ENCODE measurements around the gene RPUSD3. TPM values are rescaled to one million over a fixed set of nuclear protein-coding genes. Genes with fewer than 3 reads are reported as not detected.

The RPUSD3 gene
- total and polyA plus RNA-seq, 9 of the 15 experiments (the other 6 are each of a cell fraction or from before 2014, with no cell fraction given): 13.8 to 99.0 (median 59.3) TPM

DNA sequence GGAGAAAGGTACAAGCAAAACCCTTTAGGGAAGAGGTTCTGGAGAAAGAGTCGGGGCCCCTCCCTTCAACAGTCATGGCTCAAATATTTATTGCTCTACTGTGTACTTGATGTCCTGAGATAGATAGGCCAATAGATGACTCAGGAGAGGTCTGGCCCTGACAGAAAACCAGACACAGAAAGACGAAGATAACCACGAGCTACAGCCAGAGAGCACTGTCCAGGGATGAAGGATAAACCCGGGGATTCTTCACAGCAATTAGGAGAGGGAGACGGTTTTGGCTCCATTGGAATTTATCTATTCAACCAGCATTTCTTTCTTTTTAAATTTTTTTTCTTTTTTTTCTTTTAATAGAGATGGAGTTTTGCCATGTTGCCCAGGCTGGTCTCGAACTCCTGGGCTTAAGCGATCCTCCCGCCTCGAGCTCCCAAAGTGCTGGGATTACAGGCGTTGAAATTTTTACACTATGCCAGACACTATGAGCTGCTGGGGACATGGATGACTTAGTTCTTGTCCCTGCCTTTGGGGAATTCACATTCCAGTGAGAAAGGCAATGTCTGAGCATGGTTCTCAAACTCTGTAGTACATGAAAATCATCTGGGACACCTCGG, 40.9 kb upstream of the RPUSD3 start (continued):
- TF ChIP-seq, protein P1, sequence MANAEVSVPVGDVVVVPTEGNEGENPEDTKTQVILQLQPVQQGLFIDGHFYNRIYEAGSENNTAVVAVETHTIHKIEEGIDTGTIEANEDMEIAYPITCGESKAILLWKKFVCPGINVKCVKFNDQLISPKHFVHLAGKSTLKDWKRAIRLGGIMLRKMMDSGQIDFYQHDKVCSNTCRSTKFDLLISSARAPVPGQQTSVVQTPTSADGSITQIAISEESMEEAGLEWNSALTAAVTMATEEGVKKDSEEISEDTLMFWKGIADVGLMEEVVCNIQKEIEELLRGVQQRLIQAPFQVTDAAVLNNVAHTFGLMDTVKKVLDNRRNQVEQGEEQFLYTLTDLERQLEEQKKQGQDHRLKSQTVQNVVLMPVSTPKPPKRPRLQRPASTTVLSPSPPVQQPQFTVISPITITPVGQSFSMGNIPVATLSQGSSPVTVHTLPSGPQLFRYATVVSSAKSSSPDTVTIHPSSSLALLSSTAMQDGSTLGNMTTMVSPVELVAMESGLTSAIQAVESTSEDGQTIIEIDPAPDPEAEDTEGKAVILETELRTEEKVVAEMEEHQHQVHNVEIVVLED (CRISPR knock-in tag; IDR thresholded peaks at IDR 0.05): no peak
- TF ChIP-seq, protein P2, sequence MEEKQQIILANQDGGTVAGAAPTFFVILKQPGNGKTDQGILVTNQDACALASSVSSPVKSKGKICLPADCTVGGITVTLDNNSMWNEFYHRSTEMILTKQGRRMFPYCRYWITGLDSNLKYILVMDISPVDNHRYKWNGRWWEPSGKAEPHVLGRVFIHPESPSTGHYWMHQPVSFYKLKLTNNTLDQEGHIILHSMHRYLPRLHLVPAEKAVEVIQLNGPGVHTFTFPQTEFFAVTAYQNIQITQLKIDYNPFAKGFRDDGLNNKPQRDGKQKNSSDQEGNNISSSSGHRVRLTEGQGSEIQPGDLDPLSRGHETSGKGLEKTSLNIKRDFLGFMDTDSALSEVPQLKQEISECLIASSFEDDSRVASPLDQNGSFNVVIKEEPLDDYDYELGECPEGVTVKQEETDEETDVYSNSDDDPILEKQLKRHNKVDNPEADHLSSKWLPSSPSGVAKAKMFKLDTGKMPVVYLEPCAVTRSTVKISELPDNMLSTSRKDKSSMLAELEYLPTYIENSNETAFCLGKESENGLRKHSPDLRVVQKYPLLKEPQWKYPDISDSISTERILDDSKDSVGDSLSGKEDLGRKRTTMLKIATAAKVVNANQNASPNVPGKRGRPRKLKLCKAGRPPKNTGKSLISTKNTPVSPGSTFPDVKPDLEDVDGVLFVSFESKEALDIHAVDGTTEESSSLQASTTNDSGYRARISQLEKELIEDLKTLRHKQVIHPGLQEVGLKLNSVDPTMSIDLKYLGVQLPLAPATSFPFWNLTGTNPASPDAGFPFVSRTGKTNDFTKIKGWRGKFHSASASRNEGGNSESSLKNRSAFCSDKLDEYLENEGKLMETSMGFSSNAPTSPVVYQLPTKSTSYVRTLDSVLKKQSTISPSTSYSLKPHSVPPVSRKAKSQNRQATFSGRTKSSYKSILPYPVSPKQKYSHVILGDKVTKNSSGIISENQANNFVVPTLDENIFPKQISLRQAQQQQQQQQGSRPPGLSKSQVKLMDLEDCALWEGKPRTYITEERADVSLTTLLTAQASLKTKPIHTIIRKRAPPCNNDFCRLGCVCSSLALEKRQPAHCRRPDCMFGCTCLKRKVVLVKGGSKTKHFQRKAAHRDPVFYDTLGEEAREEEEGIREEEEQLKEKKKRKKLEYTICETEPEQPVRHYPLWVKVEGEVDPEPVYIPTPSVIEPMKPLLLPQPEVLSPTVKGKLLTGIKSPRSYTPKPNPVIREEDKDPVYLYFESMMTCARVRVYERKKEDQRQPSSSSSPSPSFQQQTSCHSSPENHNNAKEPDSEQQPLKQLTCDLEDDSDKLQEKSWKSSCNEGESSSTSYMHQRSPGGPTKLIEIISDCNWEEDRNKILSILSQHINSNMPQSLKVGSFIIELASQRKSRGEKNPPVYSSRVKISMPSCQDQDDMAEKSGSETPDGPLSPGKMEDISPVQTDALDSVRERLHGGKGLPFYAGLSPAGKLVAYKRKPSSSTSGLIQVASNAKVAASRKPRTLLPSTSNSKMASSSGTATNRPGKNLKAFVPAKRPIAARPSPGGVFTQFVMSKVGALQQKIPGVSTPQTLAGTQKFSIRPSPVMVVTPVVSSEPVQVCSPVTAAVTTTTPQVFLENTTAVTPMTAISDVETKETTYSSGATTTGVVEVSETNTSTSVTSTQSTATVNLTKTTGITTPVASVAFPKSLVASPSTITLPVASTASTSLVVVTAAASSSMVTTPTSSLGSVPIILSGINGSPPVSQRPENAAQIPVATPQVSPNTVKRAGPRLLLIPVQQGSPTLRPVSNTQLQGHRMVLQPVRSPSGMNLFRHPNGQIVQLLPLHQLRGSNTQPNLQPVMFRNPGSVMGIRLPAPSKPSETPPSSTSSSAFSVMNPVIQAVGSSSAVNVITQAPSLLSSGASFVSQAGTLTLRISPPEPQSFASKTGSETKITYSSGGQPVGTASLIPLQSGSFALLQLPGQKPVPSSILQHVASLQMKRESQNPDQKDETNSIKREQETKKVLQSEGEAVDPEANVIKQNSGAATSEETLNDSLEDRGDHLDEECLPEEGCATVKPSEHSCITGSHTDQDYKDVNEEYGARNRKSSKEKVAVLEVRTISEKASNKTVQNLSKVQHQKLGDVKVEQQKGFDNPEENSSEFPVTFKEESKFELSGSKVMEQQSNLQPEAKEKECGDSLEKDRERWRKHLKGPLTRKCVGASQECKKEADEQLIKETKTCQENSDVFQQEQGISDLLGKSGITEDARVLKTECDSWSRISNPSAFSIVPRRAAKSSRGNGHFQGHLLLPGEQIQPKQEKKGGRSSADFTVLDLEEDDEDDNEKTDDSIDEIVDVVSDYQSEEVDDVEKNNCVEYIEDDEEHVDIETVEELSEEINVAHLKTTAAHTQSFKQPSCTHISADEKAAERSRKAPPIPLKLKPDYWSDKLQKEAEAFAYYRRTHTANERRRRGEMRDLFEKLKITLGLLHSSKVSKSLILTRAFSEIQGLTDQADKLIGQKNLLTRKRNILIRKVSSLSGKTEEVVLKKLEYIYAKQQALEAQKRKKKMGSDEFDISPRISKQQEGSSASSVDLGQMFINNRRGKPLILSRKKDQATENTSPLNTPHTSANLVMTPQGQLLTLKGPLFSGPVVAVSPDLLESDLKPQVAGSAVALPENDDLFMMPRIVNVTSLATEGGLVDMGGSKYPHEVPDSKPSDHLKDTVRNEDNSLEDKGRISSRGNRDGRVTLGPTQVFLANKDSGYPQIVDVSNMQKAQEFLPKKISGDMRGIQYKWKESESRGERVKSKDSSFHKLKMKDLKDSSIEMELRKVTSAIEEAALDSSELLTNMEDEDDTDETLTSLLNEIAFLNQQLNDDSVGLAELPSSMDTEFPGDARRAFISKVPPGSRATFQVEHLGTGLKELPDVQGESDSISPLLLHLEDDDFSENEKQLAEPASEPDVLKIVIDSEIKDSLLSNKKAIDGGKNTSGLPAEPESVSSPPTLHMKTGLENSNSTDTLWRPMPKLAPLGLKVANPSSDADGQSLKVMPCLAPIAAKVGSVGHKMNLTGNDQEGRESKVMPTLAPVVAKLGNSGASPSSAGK (IDR thresholded peaks at IDR 0.05): peak; percentile 64
- TF ChIP-seq, protein P3, sequence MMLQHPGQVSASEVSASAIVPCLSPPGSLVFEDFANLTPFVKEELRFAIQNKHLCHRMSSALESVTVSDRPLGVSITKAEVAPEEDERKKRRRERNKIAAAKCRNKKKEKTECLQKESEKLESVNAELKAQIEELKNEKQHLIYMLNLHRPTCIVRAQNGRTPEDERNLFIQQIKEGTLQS (IDR thresholded peaks at IDR 0.05): peak; percentile 83
- TF ChIP-seq, protein P3 (CRISPR knock-in tag; conservative IDR thresholded peaks at IDR 0.05): peak; percentile 80
- TF ChIP-seq CBX2 (IDR thresholded peaks at IDR 0.05; ENCODE audit: insufficient read depth, low read length, poor library complexity, severe bottlenecking) (no peak), TCF7L2 (IDR thresholded peaks at IDR 0.05; ENCODE audit: low read depth, low read length) (no peak), ARHGAP35 (IDR thresholded peaks at IDR 0.05; ENCODE audit: partially characterized antibody) (no peak), YY1 (IDR thresholded peaks at IDR 0.05; ENCODE audit: borderline replicate concordance in 1 of 3, control insufficient read depth in 1 of 3, extremely low read depth in 1 of 3, insufficient read depth in 3 of 3, insufficient read length in 1 of 3, insufficient replicate concordance in 2 of 3, low read depth in 1 of 3, low read length in 2 of 3) (no peak), ATF1 (CRISPR knock-in tag; IDR thresholded peaks at IDR 0.05) (no peak), ATF1 (tag; IDR thresholded peaks at IDR 0.05) (0 out of 2 replicates have a peak, but pooled peaks have one; percentile 14)
- TF ChIP-seq, protein P4, sequence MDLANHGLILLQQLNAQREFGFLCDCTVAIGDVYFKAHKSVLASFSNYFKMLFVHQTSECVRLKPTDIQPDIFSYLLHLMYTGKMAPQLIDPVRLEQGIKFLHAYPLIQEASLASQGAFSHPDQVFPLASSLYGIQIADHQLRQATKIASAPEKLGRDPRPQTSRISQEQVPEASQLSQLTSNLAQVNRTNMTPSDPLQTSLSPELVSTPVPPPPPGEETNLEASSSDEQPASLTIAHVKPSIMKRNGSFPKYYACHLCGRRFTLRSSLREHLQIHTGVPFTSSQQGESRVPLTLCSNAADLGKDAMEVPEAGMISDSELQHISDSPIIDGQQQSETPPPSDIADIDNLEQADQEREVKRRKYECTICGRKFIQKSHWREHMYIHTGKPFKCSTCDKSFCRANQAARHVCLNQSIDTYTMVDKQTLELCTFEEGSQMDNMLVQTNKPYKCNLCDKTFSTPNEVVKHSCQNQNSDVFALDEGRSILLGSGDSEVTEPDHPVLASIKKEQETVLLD (IDR thresholded peaks at IDR 0.05): no peak

Measured in K562 (cell line).